Adrenal gland (tissue), 12 donors: Measurements from ENCODE around the gene HSD17B12. TPM values are rescaled to one million over a fixed set of nuclear protein-coding genes. Genes with fewer than 3 reads are reported as not detected.

Experiments
- DNase-seq, 7 donors: peaks; one replicate each; pipeline ENCODE4 v3.0.0-alpha.2; 2019 to 2020
- H3K27ac ChIP-seq, 5 donors: fragments of 200-600 bp; sonication (generic) in 4 of 5; 1 replicate in 3 of 5; 2 replicates in 2 of 5; pipeline versions ENCODE4 v1.5.1 to v1.8.0; 2016 to 2020; ENCODE audit warnings: mild to moderate bottlenecking in 1 of 5
- H3K27me3 ChIP-seq: fragments of 200-600 bp; 2 replicates; pipeline ENCODE4 v1.8.0; 2021
- H3K36me3 ChIP-seq, 2 donors: fragments of 200-600 bp; replicated peaks in 1 of 2; 1 replicate in 1 of 2; 2 replicates in 1 of 2; pipeline versions ENCODE4 v1.5.1 to v1.8.0; 2018 to 2022
- H3K4me1 ChIP-seq, 2 donors: fragments of 200-600 bp; replicated peaks in 1 of 2; 1 replicate in 1 of 2; 2 replicates in 1 of 2; pipeline versions ENCODE4 v1.5.1 to v1.8.0; 2018 to 2021
- H3K4me3 ChIP-seq, 4 donors: fragments of 200-600 bp; sonication (generic) in 3 of 4; one replicate each; pipeline ENCODE4 v1.5.1; 2016 to 2018
- H3K9me3 ChIP-seq, 3 donors: fragments of 200-600 bp; sonication (generic) in 1 of 3; replicated peaks in 1 of 3; 1 replicate in 2 of 3; 2 replicates in 1 of 3; pipeline versions ENCODE4 v1.5.1 to v1.8.0; 2016 to 2021
- POLR2A ChIP-seq, 2 donors: fragments of 450-650 bp; IDR thresholded peaks; one replicate each; pipeline ENCODE4 v1.6.1; 2017; ENCODE audit warnings: antibody characterized with exemption in 2 of 2, mild to moderate bottlenecking in 2 of 2, moderate library complexity in 1 of 2
- WGBS, 4 donors: extraction: QIAGEN DNeasy Blood & Tissue Kit in 2 of 4; methylation state at CpG; one replicate each; pipeline versions ENCODE4 v1.1.5 to v1.1.7; 2013 to 2017; 5-methylcytosine and 5-hydroxymethylcytosine counted together
- intact Hi-C, 2 donors: fragments of 100-400 bp; cut with DNase I; formaldehyde crosslinking; loops; one replicate each; pipeline versions ENCODE4 v1.14.1 to v1.15.0; 2022 to 2023
- polyA plus RNA-seq, 3 donors: library from polyadenylated mRNA; stranded (reverse); fragments of 200-250 nt in 2 of 3; fragments of 350-450 nt in 1 of 3; fragmentation: Illumina TruSeq in 1 of 3; extraction: RNeasy Lipid Tissue Mini Kit (QIAGEN cat#74804) in 1 of 3; gene quantifications; one replicate each; pipeline ENCODE4 v1.2.3, GENCODE V29; 2013 to 2014
- total RNA-seq, 9 donors: library from RNA; depleted of rRNA in 4 of 9; stranded (reverse); fragments of >200 nt in 4 of 9; fragments of 120-200 nt in 1 of 9; fragmentation: NEBNext Ultra II Directional in 1 of 9; extraction: Animal tissue kit (Norgen Biotek cat#: 25700) in 1 of 9; gene quantifications; one replicate each; pipeline versions ENCODE4 v1.1.0 to v1.2.4, GENCODE V29; 2013 to 2023
- TF ChIP-seq, protein P1 (sequence below), 6 experiments: fragments of 450-650 bp in 4 of 6; fragments of 200-600 bp in 2 of 6; sonication (generic) in 1 of 6; IDR thresholded peaks; 1 replicate in 5 of 6; 2 replicates in 1 of 6; pipeline versions ENCODE4 v1.5.1 to v1.8.0; 2016 to 2021; ENCODE audit warnings: antibody characterized with exemption in 6 of 6, mild to moderate bottlenecking in 2 of 6, moderate library complexity in 1 of 6
- donor health status: healthy with polysubstance abuse.
- donor health status: Bipolar disorder and iron deficiency.
- donor health status: DM: yes; HTN: yes; CAD: no.
- donor health status: DM: no; HTN: no; CAD: no.
- donor health status: DM: no; HTN: no; CAD: no.
- donor health status: DM: yes; HTN: yes; CAD: no.

HSD17B12 gene
- total and polyA plus RNA-seq, 12 donors: 37.1 to 342 (median 94.6) TPM

DNA sequence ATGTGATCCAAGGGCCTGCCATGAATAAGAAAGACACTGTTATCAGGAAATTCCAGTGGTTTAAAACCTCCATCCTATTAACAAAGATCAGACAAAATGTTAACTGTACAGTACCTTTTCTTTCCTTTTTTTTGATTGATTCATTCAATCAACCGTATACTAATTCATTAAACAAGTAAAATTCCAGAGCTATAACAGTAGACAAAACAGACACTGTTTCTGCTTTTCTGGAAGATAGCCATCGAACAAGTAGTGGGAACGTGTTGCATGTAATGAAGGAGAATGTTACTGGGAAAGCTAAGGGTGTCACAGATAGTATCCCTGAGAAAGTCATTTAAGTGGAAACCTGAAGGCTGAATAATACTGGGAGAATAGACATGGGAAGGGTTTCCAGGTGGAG lies 126.4 kb downstream of the HSD17B12 start:
- Histone ChIP-seq H3K27me3 (no peaks in the 10 kb centered on the region), H3K4me3 (no peak overlapping the region), H3K27ac (no peak overlapping the region), H3K36me3 (no peaks in the 10 kb centered on the region), H3K4me1 (no peaks in the 10 kb centered on the region), H3K9me3 (no peaks in the 10 kb centered on the region)
- intact Hi-C loops: no loop called here
- 83 to 92% (median 89%) methylated on average over 3 of the region's 3 CpGs for WGBS, 4 donors
- TF ChIP-seq, protein P1, sequence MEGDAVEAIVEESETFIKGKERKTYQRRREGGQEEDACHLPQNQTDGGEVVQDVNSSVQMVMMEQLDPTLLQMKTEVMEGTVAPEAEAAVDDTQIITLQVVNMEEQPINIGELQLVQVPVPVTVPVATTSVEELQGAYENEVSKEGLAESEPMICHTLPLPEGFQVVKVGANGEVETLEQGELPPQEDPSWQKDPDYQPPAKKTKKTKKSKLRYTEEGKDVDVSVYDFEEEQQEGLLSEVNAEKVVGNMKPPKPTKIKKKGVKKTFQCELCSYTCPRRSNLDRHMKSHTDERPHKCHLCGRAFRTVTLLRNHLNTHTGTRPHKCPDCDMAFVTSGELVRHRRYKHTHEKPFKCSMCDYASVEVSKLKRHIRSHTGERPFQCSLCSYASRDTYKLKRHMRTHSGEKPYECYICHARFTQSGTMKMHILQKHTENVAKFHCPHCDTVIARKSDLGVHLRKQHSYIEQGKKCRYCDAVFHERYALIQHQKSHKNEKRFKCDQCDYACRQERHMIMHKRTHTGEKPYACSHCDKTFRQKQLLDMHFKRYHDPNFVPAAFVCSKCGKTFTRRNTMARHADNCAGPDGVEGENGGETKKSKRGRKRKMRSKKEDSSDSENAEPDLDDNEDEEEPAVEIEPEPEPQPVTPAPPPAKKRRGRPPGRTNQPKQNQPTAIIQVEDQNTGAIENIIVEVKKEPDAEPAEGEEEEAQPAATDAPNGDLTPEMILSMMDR (IDR thresholded peaks at IDR 0.05): no peak
- TF ChIP-seq POLR2A (IDR thresholded peaks at IDR 0.05): no peak
- no peak for DNase-seq

DNA sequence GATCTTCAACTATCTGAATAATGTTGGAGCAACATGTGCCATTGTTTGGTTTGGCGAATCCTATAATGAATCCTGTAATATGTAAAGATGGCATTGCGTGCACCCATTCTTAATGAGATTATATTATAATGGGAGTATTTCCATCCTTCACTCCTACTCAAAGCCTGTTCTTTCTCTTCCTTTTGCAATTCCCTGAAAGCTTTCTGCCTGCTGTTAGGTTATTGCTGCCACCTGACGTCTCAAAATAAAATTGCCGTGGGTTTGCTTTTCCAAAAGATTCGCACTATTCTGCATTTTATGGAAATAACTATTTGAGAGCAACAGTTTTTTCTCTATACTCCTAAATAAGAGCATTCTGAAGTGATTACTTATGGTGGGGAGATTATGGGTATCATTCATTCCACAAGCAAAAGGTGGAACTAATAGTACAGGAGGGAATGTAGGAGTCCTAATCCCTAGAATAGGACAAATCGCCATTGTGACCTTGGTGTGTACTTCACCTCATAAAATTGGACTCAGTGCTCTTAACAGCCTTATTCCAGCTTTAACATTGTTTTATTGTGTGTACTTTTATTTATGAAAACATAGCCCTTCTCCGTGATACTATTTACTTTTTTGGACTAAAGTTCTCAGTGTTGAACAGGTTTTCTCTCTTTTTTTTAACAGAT lies 130.5 kb downstream of the HSD17B12 start:
- Histone ChIP-seq H3K4me3 (no peak overlapping the region), H3K4me1 (no peaks in the 10 kb centered on the region), H3K27me3 (no peaks in the 10 kb centered on the region), H3K9me3 (no peaks in the 10 kb centered on the region), H3K27ac (peak overlapping the region in 1 of 5 donors; percentile 54), H3K36me3 (peaks cover 0 to 5% of the 10 kb centered on the region in 2 donors)
- WGBS, 4 donors: 55 to 63% (median 59%) methylated on average over 7 of the region's 7 CpGs
- no peak for TF ChIP-seq POLR2A (IDR thresholded peaks at IDR 0.05)
- TF ChIP-seq, protein P1 (IDR thresholded peaks at IDR 0.05): peak; percentile 31 to 63 (median 48)
- peak in 2 of 7 donors; percentile 13 to 15 for DNase-seq
- intact Hi-C loops: loop anchor here in 1 of 2 donors (10.0 kb wide), 1 partner anchor 236 kb away; no protein-coding TSS in a partner anchor

DNA sequence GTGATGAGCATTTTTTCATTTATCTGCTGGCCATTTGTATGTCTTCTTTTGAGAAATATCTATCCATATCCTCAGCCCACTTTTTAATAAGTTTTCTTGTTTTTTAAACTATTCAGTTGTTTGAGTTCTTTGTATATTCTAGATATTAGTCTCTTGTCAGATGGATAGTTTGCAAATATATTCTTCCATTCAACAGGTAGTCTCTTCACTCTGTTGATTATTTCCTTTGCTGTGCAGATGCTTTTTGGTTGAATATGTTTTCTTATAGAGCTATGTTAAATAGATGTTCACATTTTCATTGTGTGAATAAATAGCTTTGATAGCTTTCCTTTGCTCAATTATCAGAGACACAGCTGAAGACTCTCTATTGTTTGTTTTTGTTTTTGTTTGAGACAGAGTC lies 131.9 kb downstream of the HSD17B12 start:
- H3K36me3 ChIP-seq: peaks cover 0 to 9% of the 10 kb centered on the region in 2 donors
- no peak overlapping the region for H3K4me3 ChIP-seq
- no peak for DNase-seq
- TF ChIP-seq, protein P1 (IDR thresholded peaks at IDR 0.05): no peak
- no peak for TF ChIP-seq POLR2A (IDR thresholded peaks at IDR 0.05)
- H3K4me1 ChIP-seq: no peaks in the 10 kb centered on the region
- H3K9me3 ChIP-seq: no peaks in the 10 kb centered on the region
- H3K27me3 ChIP-seq: no peaks in the 10 kb centered on the region
- no peak overlapping the region for H3K27ac ChIP-seq
- intact Hi-C loops: loop anchor here in 1 of 2 donors (10.0 kb wide), 1 partner anchor 238 kb away; no protein-coding TSS in a partner anchor

DNA sequence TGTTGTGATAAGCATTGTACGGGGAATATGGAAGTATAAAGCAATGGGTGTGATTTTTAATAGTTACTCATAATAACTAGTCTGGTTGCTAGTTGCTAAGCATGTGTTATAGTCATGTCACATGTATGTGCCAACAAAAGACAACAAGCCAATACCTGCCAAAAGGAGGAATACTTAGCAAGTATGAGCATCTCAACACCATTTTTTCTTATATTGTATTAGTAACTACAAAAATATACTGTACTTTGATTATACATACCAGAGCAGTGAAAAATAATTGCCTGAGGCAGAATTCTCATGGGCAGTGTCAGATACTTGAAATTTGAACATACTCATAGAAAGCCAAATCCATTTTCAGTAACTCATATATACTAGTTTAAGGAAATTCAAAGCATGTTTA lies 137.7 kb downstream of the HSD17B12 start:
- Histone ChIP-seq H3K9me3 (no peaks in the 10 kb centered on the region), H3K4me1 (no peaks in the 10 kb centered on the region), H3K27me3 (no peaks in the 10 kb centered on the region), H3K27ac (no peak overlapping the region), H3K36me3 (peaks cover 0 to 9% of the 10 kb centered on the region in 2 donors), H3K4me3 (no peak overlapping the region)
- DNase-seq: no peak
- WGBS, 4 donors: 77 to 94% (median 90%) methylated on average over 1 of the region's 1 CpG
- TF ChIP-seq POLR2A (IDR thresholded peaks at IDR 0.05): no peak
- TF ChIP-seq, protein P1 (IDR thresholded peaks at IDR 0.05): no peak
- intact Hi-C loops: loop anchor here in 1 of 2 donors (10.0 kb wide), 1 partner anchor 243 kb away; no protein-coding TSS in a partner anchor
